ES-I3 (cell line): ENCODE data around the gene ZFP36L1.

Experiments used
- H3K36me3 ChIP-seq: 2 replicates; pipeline ENCODE4 v1.6.1; 2013; ENCODE audit warnings: mild to moderate bottlenecking, low read length, control low read depth, moderate library complexity; ENCODE audit not compliant: insufficient read depth
- H3K4me1 ChIP-seq: 2 replicates; pipeline ENCODE4 v1.6.1; 2013; ENCODE audit warnings: mild to moderate bottlenecking, control low read depth, low read length; ENCODE audit not compliant: insufficient read depth
- H3K9ac ChIP-seq: 2 replicates; pipeline ENCODE4 v1.6.1; 2013; ENCODE audit warnings: low read depth, mild to moderate bottlenecking, low read length, moderate library complexity
- H3K9me3 ChIP-seq: 2 replicates; pipeline ENCODE4 v1.6.1; 2013; ENCODE audit warnings: mild to moderate bottlenecking, low read length, moderate library complexity; ENCODE audit not compliant: control insufficient read depth, insufficient read depth

Gene ZFP36L1

DNA sequence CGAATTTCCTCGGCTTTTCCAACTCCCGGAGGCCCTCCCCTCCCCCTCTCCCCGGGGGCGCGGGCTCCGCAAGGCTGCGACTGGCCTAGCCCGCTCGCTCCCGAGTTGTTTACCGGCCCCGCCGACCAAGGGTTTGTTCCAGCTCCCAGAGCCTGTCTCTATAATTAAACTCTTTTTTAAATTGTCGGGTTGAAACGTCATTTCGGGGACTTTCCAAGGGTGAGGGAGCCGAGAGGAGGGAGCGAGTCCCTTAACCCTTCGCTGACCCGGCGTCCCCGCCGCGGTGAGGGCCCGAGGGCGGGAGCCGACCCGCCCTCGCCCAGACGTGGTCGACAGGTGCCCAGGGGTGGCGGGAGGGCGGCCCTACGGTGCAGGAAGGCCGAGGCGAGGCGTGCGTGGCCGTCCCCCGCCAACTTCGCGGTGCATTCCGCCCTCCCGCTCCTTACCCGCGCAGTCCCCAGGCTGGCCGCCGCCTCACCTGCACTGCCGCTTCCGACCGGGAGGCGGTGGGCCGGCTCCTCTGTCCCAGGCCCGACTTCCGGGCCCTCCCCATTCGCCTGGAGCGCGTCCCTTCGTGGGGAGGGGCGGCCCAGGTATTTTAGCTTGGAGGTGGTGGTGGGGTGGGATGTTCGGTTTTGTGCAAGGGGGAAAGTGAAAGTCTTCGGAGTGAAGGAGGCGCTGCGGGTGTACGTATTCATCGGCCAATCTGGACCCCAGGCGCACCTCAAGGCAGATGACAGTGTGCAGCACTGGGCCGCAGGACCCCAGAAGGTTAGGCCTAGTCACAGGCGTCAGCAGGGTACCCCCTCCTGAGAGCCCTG is 2.9 kb upstream of the ZFP36L1 start:
- peaks cover 12% of the 10 kb centered on the region for H3K4me1 ChIP-seq
- peaks cover 4% of the 10 kb centered on the region; the same call in 1 of the 2 replicates for H3K36me3 ChIP-seq
- H3K9ac ChIP-seq: peak overlapping the region; percentile 97
- no peaks in the 10 kb centered on the region for H3K9me3 ChIP-seq

DNA sequence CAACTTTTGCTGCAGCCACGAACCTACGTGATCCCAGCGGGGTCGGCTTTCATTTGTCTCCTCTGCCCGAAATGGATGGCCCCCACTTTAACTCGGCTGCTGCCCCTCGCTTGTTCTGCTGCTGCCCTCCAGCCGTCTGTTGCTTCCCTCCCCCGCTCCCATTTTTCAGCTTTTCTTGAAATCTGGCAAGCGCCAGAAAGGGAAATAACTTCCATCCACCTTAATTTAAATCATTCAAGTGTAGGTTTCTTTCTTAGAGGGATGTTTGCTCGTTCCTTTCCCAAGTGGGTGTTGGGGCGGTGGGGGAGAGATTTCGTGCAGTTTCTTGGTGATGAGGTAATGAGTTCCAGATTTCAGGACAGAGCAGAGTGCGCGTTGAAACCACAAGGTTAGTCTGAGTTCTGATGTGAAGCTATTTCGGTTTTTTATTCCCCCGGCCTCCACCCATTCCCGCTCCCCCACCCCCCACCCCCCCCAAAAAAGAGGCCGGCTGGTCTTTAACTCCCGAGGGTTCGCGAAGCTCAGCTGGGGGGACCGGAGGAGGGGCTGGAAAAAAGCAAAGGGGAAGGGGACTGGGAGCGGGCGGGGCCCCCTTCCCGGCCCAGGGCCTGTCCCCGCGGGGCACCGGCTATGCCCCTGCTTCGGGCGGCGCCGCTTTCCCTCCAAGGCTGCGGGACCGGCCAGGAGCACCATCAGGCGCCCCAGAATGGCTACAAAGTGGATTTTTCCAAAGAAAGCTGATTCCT is 2.2 kb upstream of the ZFP36L1 start:
- Histone ChIP-seq H3K36me3 (peaks cover 11% of the 10 kb centered on the region), H3K4me1 (peaks cover 12% of the 10 kb centered on the region), H3K9me3 (no peaks in the 10 kb centered on the region)

DNA sequence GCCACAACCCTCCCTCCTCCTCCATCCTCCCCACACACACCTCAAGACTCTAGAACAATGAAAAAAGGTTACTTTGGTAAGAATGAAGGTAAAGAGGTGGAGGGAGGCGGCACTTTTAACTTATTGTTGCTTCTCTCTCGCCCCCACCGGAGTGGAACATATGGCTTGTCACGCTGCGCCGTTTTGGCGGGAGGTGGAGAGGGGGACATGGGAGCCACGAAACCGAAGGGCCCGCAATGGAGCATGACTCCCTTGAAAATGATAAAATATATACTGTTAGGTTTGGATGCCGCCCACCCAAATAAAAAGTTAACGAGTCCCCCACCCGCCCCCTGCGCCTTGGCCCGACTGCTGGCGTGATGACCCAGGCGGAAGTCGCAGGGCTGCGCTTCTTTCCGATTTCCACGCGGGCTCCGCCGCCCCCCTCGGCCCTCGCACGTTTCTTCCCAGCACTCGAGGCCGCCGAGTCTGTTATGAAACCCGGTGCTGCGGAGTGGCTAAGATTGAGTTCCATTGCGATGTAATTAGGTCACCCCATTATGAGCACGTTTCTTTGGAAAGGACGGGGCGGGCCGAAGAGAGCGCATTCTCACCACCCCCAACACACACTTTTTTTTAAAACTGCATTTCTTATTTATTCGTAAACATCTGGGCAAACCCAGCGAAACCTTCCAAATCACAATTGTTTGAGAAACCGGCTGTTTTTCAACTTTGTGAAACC is 1.4 kb upstream of the ZFP36L1 start:
- H3K4me1 ChIP-seq: peaks cover 12% of the 10 kb centered on the region
- H3K36me3 ChIP-seq: peaks cover 18% of the 10 kb centered on the region
- no peaks in the 10 kb centered on the region for H3K9me3 ChIP-seq

More for the DNA sequence above, 2.2 kb upstream of the ZFP36L1 start:
- H3K9ac ChIP-seq: peak overlapping the region; percentile 97

GRCh38 chr14:68793734-68794129 is 865 bp upstream of the ZFP36L1 start:
- peaks cover 21% of the 10 kb centered on the region for H3K36me3 ChIP-seq
- no peaks in the 10 kb centered on the region for H3K9me3 ChIP-seq
- peaks cover 12% of the 10 kb centered on the region for H3K4me1 ChIP-seq
- H3K9ac ChIP-seq: peak overlapping the region; percentile 97

More for the DNA sequence above, 1.4 kb upstream of the ZFP36L1 start:
- H3K9ac ChIP-seq: peak overlapping the region; percentile 97

- H3K9me3 ChIP-seq: no peaks in the 10 kb centered on the region
- peaks cover 10% of the 10 kb centered on the region for H3K4me1 ChIP-seq
- H3K36me3 ChIP-seq: peaks cover 21% of the 10 kb centered on the region
- peak overlapping the region; percentile 97 for H3K9ac ChIP-seq
Measured at GRCh38 chr14:68792678-68792978, 239 bp downstream of the ZFP36L1 start.

GRCh38 chr14:68791902-68792677 is 777 bp downstream of the ZFP36L1 start:
- Histone ChIP-seq H3K9me3 (no peaks in the 10 kb centered on the region), H3K9ac (peak overlapping the region; percentile 97), H3K4me1 (peaks cover 13% of the 10 kb centered on the region), H3K36me3 (peaks cover 21% of the 10 kb centered on the region)

DNA sequence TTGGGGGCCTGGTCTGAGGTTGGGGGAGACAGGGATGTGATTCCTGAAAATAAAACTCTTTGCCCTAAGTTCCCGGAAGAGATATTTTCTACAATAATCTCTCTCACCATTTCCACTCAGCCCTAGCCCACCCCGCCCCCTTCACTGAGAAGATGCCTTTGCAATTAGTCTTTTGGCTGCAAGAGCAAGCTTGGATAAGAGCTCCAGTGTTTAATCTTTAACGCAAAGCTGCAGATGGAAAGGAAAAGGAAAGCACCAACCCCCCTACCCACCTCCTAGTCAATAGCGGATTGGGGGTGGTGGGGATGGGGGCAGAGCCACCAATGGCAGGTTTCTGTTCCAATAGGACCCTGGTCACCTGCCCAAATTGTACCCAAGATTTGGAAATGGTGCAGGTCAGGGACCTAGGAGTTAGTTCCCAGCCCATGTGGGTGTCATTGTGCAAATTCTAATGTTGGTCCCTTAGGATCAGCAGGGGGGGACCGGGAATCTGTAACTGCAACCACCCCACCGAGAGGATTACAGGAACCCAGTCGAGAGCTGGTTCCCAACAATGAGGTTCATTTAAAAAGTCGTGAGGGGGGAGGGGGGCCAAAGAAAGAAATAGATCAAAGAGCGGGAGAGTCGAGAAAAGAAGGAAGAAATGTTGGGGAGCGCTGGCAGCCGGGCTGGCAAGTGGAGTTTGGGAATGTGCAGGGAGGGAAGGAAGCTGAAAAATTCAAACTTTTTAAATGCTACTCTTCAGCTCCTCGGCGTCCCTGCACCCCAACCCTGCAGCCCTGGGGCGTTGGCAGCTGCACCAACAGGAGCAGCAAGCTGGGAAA is 1.6 kb downstream of the ZFP36L1 start:
- Histone ChIP-seq H3K9me3 (no peaks in the 10 kb centered on the region), H3K4me1 (peaks cover 11% of the 10 kb centered on the region; the same call in 1 of the 2 replicates), H3K36me3 (peaks cover 21% of the 10 kb centered on the region), H3K9ac (peak overlapping the region; percentile 97)

DNA sequence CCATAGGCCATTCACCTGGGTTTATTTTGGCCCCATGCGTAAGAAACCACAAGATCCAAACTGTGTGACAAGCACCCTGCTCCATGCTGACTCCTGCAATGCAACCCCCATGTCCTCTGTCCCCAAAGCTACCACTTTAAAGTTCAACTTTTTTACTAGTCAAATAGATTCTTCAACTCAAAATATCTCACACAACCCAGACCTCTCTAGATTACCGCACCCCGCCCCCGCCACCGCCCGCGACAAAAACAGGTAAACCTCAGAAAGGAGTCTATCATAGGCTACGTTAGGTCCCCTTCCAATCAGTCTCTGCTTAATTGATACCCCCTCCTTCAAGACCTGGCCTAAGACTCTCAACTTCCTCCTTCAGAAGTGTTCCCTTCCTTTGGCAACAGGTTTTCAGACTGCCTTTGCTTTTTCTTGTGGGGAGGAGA is 2.2 kb downstream of the ZFP36L1 start:
- Histone ChIP-seq H3K9me3 (no peaks in the 10 kb centered on the region), H3K36me3 (peaks cover 21% of the 10 kb centered on the region), H3K9ac (peak overlapping the region; percentile 97), H3K4me1 (peaks cover 11% of the 10 kb centered on the region; the same call in 1 of the 2 replicates)

- Histone ChIP-seq H3K9ac (peak overlapping the region; percentile 97), H3K36me3 (peaks cover 21% of the 10 kb centered on the region), H3K9me3 (no peaks in the 10 kb centered on the region), H3K4me1 (peaks cover 11% of the 10 kb centered on the region; the same call in 1 of the 2 replicates)
Measured at GRCh38 chr14:68789821-68790643, 2.8 kb downstream of the ZFP36L1 start.

GRCh38 chr14:68788996-68789820 is 3.7 kb downstream of the ZFP36L1 start:
- Histone ChIP-seq H3K9me3 (no peaks in the 10 kb centered on the region), H3K4me1 (peaks cover 11% of the 10 kb centered on the region; the same call in 1 of the 2 replicates), H3K36me3 (peaks cover 21% of the 10 kb centered on the region), H3K9ac (peak overlapping the region; percentile 97; the same call in 1 of the 2 replicates)

- H3K4me1 ChIP-seq: peaks cover 11% of the 10 kb centered on the region; the same call in 1 of the 2 replicates
Measured at GRCh38 chr14:68788275-68788995, 4.4 kb downstream of the ZFP36L1 start.

More at GRCh38 chr14:68788275-68788995, 4.4 kb downstream of the ZFP36L1 start:
- no peaks in the 10 kb centered on the region for H3K9me3 ChIP-seq
- H3K9ac ChIP-seq: no peak overlapping the region
- peaks cover 21% of the 10 kb centered on the region for H3K36me3 ChIP-seq
